NCI-H2227 (cell line): Measurements from ENCODE around the gene ACCS.

Source experiments
- DNase-seq: peaks from one replicate; lab custom pipeline; 2025; ENCODE audit not compliant: unreplicated experiment; lab: John Stamatoyannopoulos, UW

The ACCS gene

DNA sequence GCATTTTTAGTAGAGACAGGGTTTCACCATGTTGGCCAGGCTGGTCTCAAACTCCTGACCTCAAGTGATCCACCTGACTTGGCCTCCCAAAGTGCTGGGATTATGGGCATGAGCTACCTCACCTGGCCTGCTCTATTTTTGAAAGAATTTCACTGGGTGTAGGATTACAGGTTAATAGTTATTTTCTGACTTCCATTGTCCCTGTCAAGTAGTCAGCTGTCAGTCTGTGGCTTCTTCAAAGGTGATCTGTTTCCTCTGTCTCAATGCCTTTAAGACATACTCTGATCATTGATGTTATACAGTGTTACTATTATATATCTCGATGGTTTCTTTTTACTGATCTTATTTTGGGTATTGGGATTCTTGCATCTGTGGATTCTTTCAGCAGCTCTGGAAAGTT, 19.3 kb downstream of the ACCS start:
- DNase-seq: no peak

DNA sequence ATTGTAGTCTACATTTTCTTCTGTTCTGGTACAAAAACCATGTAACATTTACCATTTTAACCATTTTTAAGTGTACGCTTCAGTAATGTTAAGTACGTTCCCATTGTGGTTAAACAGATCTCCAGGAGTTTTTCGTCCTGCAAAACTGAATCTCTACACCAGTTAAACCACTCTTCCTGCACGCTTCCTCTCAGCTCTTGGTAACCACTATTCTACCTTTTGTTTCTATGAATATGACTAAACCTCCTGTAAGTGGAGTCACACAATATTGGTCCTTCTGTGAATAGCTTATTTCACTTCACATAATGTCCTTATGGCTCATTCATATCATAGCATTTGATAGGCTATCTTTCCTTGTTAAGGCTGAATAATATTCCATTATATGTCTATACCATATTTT, 22.3 kb downstream of the ACCS start:
- DNase-seq: no peak

DNA sequence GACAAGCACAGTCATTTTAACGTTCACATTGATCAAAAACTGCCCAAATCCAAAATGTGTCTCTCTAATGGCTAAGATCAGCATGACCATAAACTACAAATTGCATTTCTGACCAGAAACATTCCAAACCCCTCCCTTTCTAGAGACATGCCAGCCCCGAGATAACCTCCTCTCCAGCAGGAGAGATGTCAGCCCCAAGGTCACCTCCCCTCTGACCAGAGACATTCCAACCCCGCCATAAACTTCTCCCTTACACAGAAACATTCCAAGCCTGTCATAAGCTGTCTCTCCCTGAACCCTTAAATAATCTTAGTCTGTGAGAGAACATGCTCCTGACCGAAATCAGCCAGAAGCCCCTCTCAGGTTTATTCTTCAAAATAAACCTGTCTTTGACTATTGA, 22.8 kb downstream of the ACCS start:
- DNase-seq: no peak

DNA sequence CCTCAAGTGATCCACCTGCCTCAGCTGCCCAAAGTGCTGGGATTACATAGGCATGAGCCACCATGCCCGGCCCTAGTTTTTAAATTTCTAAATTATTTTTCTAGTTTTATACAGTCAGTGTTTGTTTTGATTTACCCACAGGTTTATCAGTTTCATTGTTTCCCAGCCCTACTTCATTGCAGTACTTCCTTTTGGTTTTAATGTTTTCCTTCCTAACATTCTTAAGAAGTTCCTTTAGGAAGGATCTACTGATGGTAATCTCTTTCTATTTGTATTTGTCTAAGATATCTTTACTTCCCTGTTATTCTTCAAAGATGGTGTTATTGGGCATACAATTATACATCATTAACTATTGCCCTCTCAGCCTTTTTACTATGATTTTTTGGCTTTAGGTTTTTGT, 24.5 kb downstream of the ACCS start:
- DNase-seq: no peak

DNA sequence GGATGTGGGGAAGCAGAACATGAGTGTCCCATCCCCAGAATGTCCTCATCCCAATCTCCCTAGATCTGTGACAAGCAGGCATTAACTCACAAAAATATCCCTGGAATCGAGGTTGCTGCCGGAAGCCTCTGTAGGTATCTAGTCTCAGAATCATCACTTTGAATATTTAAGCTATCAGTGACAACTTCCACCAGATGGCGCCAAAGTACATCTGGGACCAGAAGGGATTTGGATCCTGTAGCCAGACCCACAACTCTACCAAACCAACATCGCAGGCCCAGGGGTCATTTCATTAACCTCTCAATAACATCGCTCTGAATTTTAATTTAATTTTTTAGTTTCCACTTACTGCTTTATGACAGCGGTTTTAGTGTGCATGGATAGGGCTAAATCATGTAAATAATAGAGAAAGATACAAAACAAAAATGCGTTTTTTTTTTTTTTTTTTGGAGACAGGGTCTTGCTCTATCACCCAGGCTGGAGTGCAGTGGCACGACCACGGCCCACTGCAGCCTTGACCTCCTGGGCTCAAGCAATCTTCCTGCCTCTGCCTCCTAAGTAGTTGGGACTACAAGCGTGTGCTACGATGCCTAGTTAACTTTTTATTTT, 28.3 kb downstream of the ACCS start:
- DNase-seq: peak; percentile 91

DNA sequence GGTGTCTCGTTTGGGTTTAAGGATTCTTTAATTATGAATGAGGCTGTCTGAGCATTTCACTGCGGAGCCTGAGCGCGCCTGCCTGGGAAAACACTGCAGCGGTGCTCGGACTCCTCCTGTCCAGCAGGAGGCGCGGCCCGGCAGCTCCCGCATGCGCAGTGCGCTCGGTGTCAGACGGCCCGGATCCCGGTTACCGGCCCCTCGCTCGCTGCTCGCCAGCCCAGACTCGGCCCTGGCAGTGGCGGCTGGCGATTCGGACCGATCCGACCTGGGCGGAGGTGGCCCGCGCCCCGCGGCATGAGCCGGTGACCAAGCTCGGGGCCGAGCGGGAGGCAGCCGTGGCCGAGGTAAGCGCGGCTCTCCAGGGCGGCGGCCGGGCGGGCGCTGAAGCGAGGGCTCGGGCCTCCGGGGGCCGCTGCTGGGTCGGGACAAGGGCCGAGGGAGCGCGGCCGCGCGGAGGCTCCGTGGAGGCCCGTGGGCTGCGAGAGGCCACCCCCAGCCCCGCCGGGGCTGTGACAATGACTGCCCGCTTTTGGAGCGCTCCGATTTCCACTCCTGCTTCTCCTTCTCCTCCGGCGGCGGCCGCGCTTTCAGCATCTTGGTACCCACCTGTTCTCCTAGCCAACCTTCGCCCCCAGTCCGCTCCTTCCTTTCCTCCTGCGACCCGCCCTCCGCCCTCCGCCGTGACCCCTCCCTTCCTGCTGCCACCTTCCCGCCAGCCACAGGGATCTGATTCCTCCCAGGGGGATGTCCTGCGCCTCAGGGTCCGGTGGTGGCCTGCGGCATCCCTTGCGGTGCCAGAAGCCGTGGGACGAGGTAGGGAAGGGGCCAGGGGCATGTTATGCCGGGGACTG, 29.7 kb downstream of the ACCS start, which contains the start of gene EXT2:
TSS of gene EXT2 (plus strand) at position 173 of the 854 bp plus-strand sequence. CDS start 12,035 bp downstream, outside the sequence.
- peak; percentile 90 for DNase-seq

DNA sequence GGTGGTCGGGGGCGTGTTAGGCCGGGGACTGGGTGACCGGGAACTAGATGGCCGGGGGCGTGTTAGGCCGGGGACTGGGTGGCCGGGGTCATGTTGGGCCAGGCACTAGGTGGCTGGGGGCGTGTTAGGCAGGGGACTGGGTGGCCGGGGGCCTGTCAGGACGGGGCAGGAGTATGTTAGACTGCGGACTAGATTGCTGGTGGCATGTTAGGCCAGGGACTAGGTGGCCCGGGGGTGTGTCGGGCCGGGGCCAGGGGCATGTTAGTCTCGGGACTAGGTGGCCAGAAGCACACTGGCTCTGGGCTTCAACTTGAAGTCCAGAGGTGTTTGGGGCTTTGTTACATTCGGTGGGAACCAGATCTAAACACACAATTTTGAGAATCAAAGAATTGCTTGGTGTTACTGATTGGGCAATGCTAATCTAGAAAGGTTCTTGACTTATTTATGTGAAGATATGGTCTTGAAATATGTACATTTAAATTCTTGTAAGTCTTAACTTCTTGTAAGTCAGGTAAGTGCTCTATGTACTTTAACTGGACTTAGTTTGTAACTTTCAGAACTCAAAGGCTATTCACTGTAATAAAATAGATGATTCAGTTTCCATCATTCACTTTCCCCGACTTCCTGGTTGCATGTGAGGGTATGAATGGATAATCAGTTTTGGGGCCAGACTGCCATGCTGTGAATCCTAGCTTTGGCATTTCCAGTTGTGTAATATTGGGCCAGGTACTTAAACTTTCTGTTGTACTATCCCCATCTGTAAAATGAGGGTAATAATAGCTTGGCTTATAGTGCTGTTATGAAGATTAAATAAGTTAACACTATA, 30.5 kb downstream of the ACCS start:
- no peak for DNase-seq

DNA sequence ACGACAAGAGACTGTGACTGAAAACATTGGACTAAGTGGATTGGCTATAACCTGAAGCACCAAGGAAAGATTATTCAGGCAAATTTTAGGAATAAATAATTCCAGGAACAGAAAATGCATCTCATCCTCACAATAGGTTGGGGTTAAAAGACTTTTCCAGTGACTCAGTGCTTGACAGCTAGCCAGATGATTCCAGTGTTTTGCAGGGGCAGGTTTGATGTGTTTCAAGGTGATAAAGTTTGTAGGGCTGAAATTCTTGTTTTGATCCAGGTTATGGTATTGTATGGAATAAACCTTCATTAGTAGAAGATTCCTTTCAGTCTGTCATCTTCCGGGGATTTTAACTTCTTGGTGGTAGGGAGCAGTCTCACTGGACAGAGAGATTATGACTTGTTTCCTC, 31.8 kb downstream of the ACCS start:
- no peak for DNase-seq

DNA sequence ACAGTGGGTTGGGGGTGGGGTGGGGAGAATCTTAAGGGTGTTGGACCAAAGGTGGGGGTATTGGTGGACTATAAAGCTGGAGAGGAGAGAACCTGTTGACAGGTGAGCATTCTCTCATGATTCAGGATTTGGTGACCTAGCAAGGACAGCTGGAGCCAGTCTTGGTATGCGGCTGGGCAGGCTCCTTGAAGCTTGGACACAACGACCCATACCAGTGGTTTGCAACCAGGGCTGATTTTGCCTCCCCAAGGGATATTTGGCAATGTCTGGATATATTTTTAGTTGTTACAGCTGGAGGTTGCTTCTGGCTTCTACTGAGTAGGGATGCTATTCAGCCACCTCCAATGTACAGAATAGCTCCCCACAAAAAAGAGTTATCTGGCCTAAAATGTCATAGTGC, 35.0 kb downstream of the ACCS start:
- no peak for DNase-seq

DNA sequence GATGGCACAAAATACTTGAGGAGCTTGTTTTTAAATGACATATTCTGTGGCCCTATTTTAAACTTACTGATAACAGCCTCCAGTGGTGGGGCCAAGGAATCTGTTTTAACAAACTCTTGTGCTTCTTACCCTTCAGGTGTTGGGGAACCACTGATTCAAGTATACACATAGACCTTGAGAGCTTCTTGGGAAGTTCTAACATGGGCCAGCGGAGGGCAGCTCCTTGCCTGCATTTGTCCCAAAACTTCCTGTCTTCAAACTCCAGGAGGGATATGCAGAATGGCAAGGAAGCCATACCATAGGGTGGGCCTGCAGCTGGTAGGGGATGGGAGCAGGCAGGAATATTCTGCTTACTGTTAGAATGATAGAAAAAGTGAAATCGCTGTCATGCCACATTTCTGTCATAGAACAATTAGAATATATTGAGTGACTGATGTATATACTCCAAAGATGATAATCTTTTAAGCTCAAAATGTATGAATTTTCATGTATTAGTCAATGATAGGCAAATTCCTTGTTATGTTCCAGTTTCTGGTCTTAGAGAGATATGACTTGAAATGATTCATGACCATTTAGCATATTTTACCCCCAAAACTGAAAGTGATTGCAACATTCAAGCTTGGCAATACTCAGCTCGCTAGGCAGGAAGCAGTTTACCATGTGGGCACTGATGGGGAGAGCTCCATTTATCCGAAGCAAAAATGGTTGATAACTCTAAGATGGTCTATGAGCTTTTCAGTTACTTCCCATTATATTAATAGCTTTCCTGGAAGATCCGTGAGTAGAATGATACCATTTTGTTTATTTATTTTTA, 38.6 kb downstream of the ACCS start:
- DNase-seq: no peak

DNA sequence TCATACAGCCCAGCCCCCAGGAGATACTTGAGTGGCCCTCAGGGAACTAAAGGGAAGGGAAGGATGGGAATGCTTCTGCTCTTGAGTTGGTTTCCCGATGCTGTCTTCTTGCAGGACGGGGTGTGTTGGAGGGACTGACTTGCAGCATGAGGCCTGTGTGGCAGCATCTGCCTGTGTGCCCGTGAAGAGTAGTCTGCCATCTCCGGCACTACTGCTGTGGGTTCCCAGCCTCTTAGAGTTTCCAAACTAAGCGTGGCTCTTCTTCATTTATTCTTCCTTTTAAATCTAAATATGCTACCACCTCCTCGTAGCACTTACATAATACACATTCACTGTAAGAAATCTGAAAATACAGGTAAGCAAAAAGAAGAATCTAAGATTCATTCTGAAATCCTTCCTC, 42.2 kb downstream of the ACCS start:
- DNase-seq: no peak

DNA sequence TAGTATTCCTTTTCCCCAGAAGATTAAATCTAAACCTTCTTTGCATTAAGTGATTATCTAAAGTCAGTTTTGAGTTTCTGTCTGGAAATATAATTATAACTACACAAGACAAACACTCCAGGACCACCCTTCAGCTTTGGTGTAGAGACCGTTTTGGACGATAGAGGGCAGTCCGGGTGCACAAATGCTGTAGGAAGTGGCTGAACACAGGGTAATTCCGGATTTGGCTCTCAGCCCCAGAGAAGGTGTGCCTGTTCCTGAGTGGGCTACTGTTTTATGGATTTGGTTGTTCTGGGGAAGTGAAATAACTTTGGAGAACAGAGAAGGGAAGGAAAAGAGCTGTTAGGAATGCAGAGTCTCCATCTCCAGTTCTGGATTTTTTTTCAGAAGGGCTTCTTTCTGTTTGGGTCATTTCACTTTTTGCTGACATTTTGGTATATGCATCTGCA, 44.2 kb downstream of the ACCS start:
- peak; percentile 71 for DNase-seq

DNA sequence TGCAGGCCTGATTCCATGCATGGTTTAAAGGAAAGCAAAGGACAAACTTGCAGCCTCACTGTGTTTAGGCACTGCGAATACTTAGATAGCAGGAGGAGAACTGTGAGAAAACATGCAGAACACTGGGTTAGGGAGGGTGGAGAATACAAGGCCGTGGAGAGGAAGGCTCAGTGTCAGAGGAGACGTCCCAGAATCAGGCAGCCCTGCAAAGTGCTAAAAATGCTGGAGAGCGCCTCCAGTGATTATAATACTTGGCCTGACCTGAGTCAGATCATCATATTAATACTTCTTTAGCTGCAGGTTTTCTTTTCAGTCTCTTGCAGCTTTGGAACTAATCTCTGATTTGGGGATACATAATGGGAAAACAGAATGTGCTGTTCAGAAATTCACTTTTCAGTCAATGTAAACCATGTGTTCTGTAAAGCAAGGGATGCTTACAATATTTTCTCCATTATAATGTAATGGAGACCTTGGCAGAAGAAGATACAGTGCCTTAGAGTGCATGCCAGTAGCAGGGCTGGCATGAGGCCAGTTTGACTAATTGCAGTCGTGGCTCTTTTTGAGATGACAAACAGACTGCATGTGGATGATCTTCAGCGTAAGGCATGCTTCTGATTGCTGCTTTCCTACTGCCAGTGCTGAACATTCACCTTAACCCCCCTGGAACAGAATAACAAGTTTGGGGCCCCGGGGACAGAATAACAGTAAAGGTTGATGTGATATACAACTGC, 46.2 kb downstream of the ACCS start:
- DNase-seq: peak; percentile 60

DNA sequence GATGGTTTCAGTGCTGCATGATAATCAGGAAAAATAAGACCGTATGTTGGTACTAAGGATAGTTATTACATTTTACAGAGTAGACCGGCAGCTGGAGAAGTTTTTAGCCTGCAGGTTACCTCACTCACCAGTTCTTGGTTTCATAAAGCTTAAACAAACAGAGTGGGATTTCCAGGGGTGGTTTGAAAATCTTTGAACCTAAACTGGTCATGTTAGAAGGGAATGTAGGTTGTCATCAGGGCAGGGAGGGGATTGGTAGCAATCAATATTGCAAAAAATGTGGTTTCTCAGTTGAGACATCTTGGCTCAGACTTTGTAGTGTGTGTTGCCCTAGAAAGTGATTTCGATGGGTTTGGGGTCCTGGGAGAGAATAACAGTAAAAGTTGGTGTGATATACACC, 46.9 kb downstream of the ACCS start:
- DNase-seq: no peak

DNA sequence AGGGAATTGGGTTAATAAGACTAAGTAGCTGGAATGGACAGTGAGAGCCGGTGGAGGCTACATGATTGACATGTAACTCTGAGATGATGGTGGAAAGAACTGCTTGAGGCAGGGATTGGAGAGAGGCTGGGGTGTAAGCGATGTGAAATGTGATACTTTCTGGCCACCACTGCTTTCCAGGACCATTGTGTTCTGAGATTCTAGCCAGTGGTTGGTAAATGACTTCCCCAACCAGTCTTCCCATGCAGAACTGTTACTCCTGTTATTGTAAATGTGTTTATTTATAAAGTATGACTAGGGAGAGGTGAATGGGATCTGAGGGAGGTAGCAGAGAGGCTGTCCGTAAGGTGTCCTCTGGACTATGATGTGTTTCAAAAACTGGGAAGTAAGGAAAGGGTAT, 47.5 kb downstream of the ACCS start:
- DNase-seq: no peak

DNA sequence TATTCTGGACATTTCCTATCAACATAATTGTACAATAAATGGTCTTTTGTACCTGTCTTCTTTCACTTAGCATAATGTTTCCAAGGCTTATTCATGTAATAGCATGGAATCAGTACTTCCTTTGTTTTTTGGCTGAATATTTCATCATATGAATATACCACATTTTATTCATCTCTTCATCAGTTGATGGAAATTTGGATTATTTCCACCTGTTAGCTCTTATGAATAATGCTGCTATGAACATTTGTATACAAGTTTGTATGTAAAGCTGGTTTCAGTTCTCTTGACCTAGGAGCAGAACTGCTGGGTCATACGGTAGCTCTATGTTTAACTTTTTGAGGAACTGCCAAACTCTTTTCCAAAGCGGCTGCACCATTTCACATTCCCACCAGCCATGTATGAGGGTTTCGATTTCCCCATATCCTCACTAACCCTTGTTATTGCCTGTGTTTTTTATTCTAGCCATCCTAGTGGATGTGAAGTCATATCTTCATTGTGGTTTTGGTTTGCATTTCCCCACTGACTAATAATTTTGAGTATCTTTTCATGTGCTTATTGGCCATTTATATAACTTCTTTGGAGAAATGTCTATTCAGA, 50.3 kb downstream of the ACCS start:
- DNase-seq: no peak

DNA sequence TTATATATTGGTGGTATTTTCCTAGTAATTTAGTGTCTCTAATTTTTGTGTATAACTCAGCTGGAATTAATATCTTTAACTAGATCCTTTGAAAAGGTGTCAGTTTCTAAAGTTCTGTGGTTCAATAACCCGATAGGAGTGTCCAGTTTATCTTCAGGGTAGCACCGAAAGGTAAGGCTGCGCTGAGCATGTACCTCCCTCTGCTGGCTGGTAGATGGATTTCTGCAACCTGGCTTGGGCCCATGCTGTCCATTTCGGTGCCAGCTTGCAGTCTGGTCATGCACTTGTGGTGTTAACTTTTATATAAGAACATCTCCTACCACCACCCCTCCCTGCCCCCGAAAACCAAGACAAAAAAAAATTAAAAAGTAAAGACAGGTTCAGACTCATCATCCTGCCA, 54.1 kb downstream of the ACCS start:
- no peak for DNase-seq

DNA sequence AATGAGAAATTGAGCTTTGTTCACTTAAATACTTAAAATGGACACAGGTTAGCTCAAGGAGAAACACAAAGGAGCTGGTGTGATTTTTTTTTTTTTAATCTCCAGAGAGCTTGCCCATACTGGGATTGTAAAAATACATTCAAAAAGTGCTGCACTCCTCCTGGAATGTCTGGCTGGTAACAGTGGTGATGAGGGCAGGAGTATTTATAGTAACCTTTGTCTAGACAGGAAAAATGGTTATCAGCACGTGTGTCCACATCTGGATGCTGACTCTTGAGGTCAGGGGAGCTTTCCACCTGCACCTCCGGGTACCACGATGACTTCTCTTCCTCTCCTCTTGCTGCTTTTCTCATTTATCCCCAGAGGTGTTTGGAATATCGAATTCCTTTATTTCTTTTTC, 59.5 kb downstream of the ACCS start:
- DNase-seq: no peak

DNA sequence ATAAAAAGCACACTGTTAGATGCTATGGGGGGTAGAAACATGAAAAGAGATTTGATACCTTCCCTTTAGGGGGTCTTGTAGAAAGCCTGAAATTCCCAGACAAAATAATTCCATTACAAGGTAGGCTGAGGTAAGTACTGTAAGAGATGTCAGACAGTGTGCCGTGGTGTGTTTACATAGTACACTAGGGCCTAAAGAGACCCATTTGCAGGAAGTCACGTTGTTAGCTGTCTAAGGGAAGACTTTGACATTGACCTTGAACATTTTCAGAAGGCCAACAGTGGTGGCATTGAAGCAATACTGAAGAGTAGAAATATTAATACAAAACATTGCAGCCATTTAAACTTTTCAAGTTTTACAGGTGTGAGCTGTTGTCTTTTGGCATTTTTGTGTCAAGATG, 60.2 kb downstream of the ACCS start:
- no peak for DNase-seq

DNA sequence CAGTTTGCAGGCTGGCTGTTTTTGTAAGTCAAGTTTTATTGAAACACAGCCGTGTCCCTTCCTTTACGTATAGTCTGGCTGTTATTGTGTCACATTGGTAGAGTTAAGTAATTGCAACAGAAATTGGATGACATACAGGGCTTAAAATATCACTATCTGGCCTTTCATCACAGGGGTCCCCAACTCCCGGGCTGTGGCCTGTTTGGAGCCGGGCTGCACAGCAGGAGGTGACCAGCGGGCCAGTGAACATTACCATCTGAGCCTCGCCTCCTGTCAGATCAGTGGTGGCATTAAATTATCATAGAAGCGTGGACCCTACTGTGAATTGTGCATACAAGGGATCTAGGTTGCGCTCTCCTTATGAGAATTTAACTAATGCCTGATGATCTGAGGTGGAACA, 61.1 kb downstream of the ACCS start:
- DNase-seq: no peak
